AG20443 (cell line): ENCODE results near the gene CLUH.
A peak's percentile ranks its signal among the peaks of the same experiment; 100 is the strongest.

Source experiments
- DNase-seq: peaks from one replicate; pipeline ENCODE4 v3.0.0; 2012; ENCODE audit warnings: low spot score, mixed read lengths

Gene CLUH

GRCh38 chr17:2721603-2722002 lies 10.0 kb upstream of the CLUH start:
- no peak for DNase-seq

GRCh38 chr17:2719861-2720260 lies 8.3 kb upstream of the CLUH start:
- DNase-seq: no peak

GRCh38 chr17:2718150-2718938 lies 6.8 kb upstream of the CLUH start:
- DNase-seq: no peak

GRCh38 chr17:2716649-2717048 lies 5.1 kb upstream of the CLUH start:
- DNase-seq: no peak

GRCh38 chr17:2713881-2714280 lies 2.3 kb upstream of the CLUH start:
- no peak for DNase-seq

- no peak for DNase-seq
Observed at GRCh38 chr17:2712300-2713043, 908 bp upstream of the CLUH start.

GRCh38 chr17:2710803-2711607 lies 559 bp downstream of the CLUH start:
- peak; percentile 55 for DNase-seq

GRCh38 chr17:2710071-2710802 lies 1.3 kb downstream of the CLUH start:
- DNase-seq: no peak

- DNase-seq: peak; percentile 47
Observed at GRCh38 chr17:2709183-2709661, 2.3 kb downstream of the CLUH start.

- DNase-seq: no peak
Observed at GRCh38 chr17:2708585-2709182, 2.9 kb downstream of the CLUH start.

GRCh38 chr17:2707721-2708584 lies 3.6 kb downstream of the CLUH start:
- DNase-seq: no peak

- DNase-seq: no peak
Observed at GRCh38 chr17:2706911-2707510, 4.6 kb downstream of the CLUH start.

- DNase-seq: no peak
Observed at GRCh38 chr17:2705888-2706795, 5.4 kb downstream of the CLUH start.

- DNase-seq: no peak
Observed at GRCh38 chr17:2705263-2705662, 6.3 kb downstream of the CLUH start.

GRCh38 chr17:2704890-2705248 lies 6.7 kb downstream of the CLUH start:
- DNase-seq: no peak

GRCh38 chr17:2704031-2704889 lies 7.3 kb downstream of the CLUH start:
- no peak for DNase-seq

- DNase-seq: no peak
Observed at GRCh38 chr17:2703606-2704005, 8.0 kb downstream of the CLUH start.

- DNase-seq: no peak
Observed at GRCh38 chr17:2703181-2703580, 8.4 kb downstream of the CLUH start.
